LoVo (cell line): ENCODE results near the gene DUSP6.

ENCODE experiments used
- DNase-seq: peaks from one replicate; pipeline ENCODE4 v3.0.0-alpha.2; 2016; ENCODE audit warnings: low spot score

The DUSP6 gene

GRCh38 chr12:89373763-89374572 lies 21.7 kb upstream of the DUSP6 start:
- no peak for DNase-seq

- DNase-seq, result no peak
Measured at GRCh38 chr12:89372584-89373370, 20.5 kb upstream of the DUSP6 start.

GRCh38 chr12:89370850-89371249 lies 18.5 kb upstream of the DUSP6 start:
- peak; percentile 64 for DNase-seq

GRCh38 chr12:89370421-89370831 lies 18.1 kb upstream of the DUSP6 start:
- no peak for DNase-seq

- DNase-seq, result no peak
Measured at GRCh38 chr12:89369166-89369565, 16.9 kb upstream of the DUSP6 start.

GRCh38 chr12:89368391-89368790 lies 16.1 kb upstream of the DUSP6 start:
- no peak for DNase-seq

- DNase-seq, result no peak
Measured at GRCh38 chr12:89366676-89367364, 14.5 kb upstream of the DUSP6 start.

GRCh38 chr12:89364631-89365030 lies 12.3 kb upstream of the DUSP6 start:
- no peak for DNase-seq

GRCh38 chr12:89364058-89364457 lies 11.8 kb upstream of the DUSP6 start:
- DNase-seq, result no peak

GRCh38 chr12:89363582-89363981 lies 11.3 kb upstream of the DUSP6 start:
- DNase-seq, result no peak

GRCh38 chr12:89363084-89363483 lies 10.8 kb upstream of the DUSP6 start:
- DNase-seq, result no peak

- no peak for DNase-seq
Measured at GRCh38 chr12:89359615-89360014, 7.3 kb upstream of the DUSP6 start.

- DNase-seq, result no peak
Measured at GRCh38 chr12:89358805-89359204, 6.5 kb upstream of the DUSP6 start.

- no peak for DNase-seq
Measured at GRCh38 chr12:89357297-89357730, 5.0 kb upstream of the DUSP6 start.

- DNase-seq, result no peak
Measured at GRCh38 chr12:89356069-89356665, 3.9 kb upstream of the DUSP6 start.

GRCh38 chr12:89355243-89356068 lies 3.2 kb upstream of the DUSP6 start:
- no peak for DNase-seq

- no peak for DNase-seq
Measured at GRCh38 chr12:89354612-89355067, 2.3 kb upstream of the DUSP6 start.

- peak; percentile 90 for DNase-seq
Measured at GRCh38 chr12:89353823-89354611, 1.7 kb upstream of the DUSP6 start.

- peak; percentile 84 for DNase-seq
Measured at GRCh38 chr12:89353188-89353822, 1.0 kb upstream of the DUSP6 start.

GRCh38 chr12:89352242-89352491 lies 134 bp downstream of the DUSP6 start:
- no peak for DNase-seq
